Neural cell (in vitro differentiated cells): ENCODE measurements around the gene LYPD3. TPM values are rescaled to one million over a fixed set of nuclear protein-coding genes. Genes with fewer than 3 reads are reported as not detected.

ENCODE experiments used
- H2AFZ ChIP-seq: fragments of 200-600, 300-800 bp; sonication (generic), shearing (Covaris generic); 2 replicates; pipeline ENCODE4 v1.6.0; 2014; ENCODE audit warnings: low read depth, mild to moderate bottlenecking, antibody characterized with exemption, low read length, moderate library complexity
- H3F3A ChIP-seq: fragments of 200-600 bp; shearing (Covaris generic); 2 replicates; pipeline ENCODE4 v1.6.1; 2016; ENCODE audit warnings: mild to moderate bottlenecking, moderate library complexity, mixed read lengths, antibody characterized with exemption, low read length; ENCODE audit not compliant: insufficient read depth, poor library complexity, severe bottlenecking
- H3K27ac ChIP-seq: fragments of 200-600, 300-800 bp; sonication (generic), shearing (Covaris generic); 2 replicates; pipeline ENCODE4 v1.5.1; 2014; ENCODE audit warnings: mild to moderate bottlenecking, low read length, moderate library complexity
- H3K27me3 ChIP-seq: fragments of 300-800, 200-600 bp; sonication (generic), shearing (Covaris generic); 2 replicates; pipeline ENCODE4 v1.6.0; 2014; ENCODE audit warnings: mild to moderate bottlenecking, low read depth, low read length, moderate library complexity; ENCODE audit not compliant: insufficient read depth
- H3K36me3 ChIP-seq: fragments of 300-800, 200-600 bp; sonication (generic), shearing (Covaris generic); 2 replicates; pipeline ENCODE4 v1.5.1; 2014; ENCODE audit warnings: mild to moderate bottlenecking, antibody characterized with exemption, low read length, moderate library complexity; ENCODE audit not compliant: insufficient read depth
- H3K4me2 ChIP-seq: fragments of 300-800, 200-600 bp; sonication (generic), shearing (Covaris generic); 2 replicates; pipeline ENCODE4 v1.6.0; 2014; ENCODE audit warnings: mild to moderate bottlenecking, low read length
- H3K4me3 ChIP-seq: fragments of 300-800, 200-600 bp; sonication (generic), shearing (Covaris generic); 2 replicates; pipeline ENCODE4 v1.5.1; 2014; ENCODE audit warnings: mild to moderate bottlenecking, low read length, moderate library complexity
- H3K79me2 ChIP-seq: fragments of 200-600 bp; shearing (Covaris generic); replicated peaks from 2 replicates; pipeline ENCODE4 v1.6.0; 2014; ENCODE audit warnings: mild to moderate bottlenecking, low read length, moderate library complexity; ENCODE audit not compliant: insufficient read depth
- H3K9ac ChIP-seq: fragments of 300-800, 200-600 bp; sonication (generic), shearing (Covaris generic); 2 replicates; pipeline ENCODE4 v1.6.1; 2016; ENCODE audit warnings: mild to moderate bottlenecking, low read length, mixed read lengths
- H3K9me2 ChIP-seq: fragments of 200-600 bp; shearing (Covaris generic); 2 replicates; pipeline ENCODE4 v1.6.1; 2016; ENCODE audit warnings: mild to moderate bottlenecking, low read length, mixed read lengths; ENCODE audit not compliant: insufficient read depth
- H3K9me3 ChIP-seq: fragments of 200-600, 300-800 bp; sonication (generic), shearing (Covaris generic); 2 replicates; pipeline ENCODE4 v1.6.1; 2016; ENCODE audit warnings: mild to moderate bottlenecking, mixed run types, low read length, moderate library complexity, mixed read lengths
- H4K20me1 ChIP-seq: fragments of 200-600 bp; shearing (Covaris generic); 2 replicates; pipeline ENCODE4 v1.6.1; 2016; ENCODE audit warnings: mild to moderate bottlenecking, mixed run types; ENCODE audit not compliant: insufficient read depth
- EP300 ChIP-seq: fragments of 450-650 bp; conservative IDR thresholded peaks from 2 replicates; pipeline ENCODE4 v1.6.1; 2014; ENCODE audit warnings: antibody characterized with exemption, mild to moderate bottlenecking, moderate library complexity; ENCODE audit not compliant: poor library complexity, severe bottlenecking
- EZH2 ChIP-seq: fragments of 200-600, 300-800 bp; shearing (Covaris generic), sonication (generic); IDR thresholded peaks from 2 replicates; pipeline ENCODE4 v1.6.1; 2014; ENCODE audit warnings: antibody characterized with exemption, low read length, borderline replicate concordance, mild to moderate bottlenecking; ENCODE audit not compliant: insufficient read depth, poor library complexity, severe bottlenecking
- MXI1 ChIP-seq: fragments of 450-650 bp; conservative IDR thresholded peaks from 2 replicates; pipeline ENCODE4 v1.6.1; 2014; ENCODE audit warnings: antibody characterized with exemption, mild to moderate bottlenecking; ENCODE audit not compliant: poor library complexity, severe bottlenecking
- POLR2AphosphoS5 ChIP-seq: IDR thresholded peaks from 2 replicates; pipeline ENCODE4 v1.6.1; 2012
- RAD21 ChIP-seq: fragments of 450-650 bp; conservative IDR thresholded peaks from 2 replicates; pipeline ENCODE4 v1.6.1; 2014; ENCODE audit warnings: antibody characterized with exemption, mild to moderate bottlenecking, moderate library complexity
- SMC3 ChIP-seq: fragments of 450-650 bp; conservative IDR thresholded peaks from 2 replicates; pipeline ENCODE4 v1.6.1; 2014; ENCODE audit warnings: antibody characterized with exemption, mild to moderate bottlenecking, moderate library complexity; ENCODE audit not compliant: poor library complexity
- TAF1 ChIP-seq: IDR thresholded peaks from 2 replicates; pipeline ENCODE4 v1.6.1; 2012; ENCODE audit warnings: low read depth
- polyA plus RNA-seq: library from polyadenylated mRNA; depleted of rRNA; stranded (reverse); fragments of >200 nt; gene quantifications from 2 replicates; pipeline ENCODE4 v1.2.3, GENCODE V29; 2014
- TF ChIP-seq, protein P1 (sequence below): IDR thresholded peaks from 2 replicates; pipeline ENCODE4 v1.6.1; 2012; ENCODE audit warnings: borderline replicate concordance
- TF ChIP-seq, protein P2 (sequence below): fragments of 450-650 bp; IDR thresholded peaks from 2 replicates; pipeline ENCODE4 v1.5.1; 2014; ENCODE audit warnings: antibody characterized with exemption, mild to moderate bottlenecking, moderate library complexity; ENCODE audit not compliant: poor library complexity, severe bottlenecking

Gene LYPD3
- polyA plus RNA-seq, 1 donor from 2014 or later = not detected

DNA sequence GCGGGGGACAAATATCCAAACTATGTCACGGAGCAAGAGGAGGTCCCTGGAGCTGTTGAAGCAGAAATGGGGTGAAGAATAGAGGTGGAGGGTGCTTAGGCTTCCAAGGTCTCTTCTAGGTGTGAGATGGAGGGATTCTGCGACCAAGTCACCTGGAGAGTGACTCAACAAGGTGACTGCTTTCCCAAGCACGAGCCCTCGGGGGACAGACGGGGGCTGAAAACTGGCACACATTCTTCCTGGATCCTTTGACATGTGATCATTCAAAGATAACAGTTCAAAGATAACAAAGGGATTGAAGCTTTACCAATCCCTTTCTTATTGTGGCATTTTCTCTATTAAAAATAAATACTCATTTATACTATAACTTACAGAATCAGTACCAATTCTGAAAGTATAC is 53.0 kb downstream of the LYPD3 start:
- Histone ChIP-seq H2AFZ (no peak overlapping the region), H3K27me3 (no peaks in the 10 kb centered on the region), H3F3A (no peaks in the 10 kb centered on the region), H3K36me3 (no peaks in the 10 kb centered on the region), H3K4me3 (no peak overlapping the region), H3K9me2 (no peaks in the 10 kb centered on the region), H4K20me1 (no peaks in the 10 kb centered on the region), H3K9me3 (no peaks in the 10 kb centered on the region), H3K4me2 (no peak overlapping the region), H3K79me2 (no peaks in the 10 kb centered on the region), H3K27ac (no peak overlapping the region), H3K9ac (no peak overlapping the region)
- TF ChIP-seq MXI1 = no peak
- no peak for TF ChIP-seq EZH2
- no peak for TF ChIP-seq TAF1
- TF ChIP-seq, protein P1, sequence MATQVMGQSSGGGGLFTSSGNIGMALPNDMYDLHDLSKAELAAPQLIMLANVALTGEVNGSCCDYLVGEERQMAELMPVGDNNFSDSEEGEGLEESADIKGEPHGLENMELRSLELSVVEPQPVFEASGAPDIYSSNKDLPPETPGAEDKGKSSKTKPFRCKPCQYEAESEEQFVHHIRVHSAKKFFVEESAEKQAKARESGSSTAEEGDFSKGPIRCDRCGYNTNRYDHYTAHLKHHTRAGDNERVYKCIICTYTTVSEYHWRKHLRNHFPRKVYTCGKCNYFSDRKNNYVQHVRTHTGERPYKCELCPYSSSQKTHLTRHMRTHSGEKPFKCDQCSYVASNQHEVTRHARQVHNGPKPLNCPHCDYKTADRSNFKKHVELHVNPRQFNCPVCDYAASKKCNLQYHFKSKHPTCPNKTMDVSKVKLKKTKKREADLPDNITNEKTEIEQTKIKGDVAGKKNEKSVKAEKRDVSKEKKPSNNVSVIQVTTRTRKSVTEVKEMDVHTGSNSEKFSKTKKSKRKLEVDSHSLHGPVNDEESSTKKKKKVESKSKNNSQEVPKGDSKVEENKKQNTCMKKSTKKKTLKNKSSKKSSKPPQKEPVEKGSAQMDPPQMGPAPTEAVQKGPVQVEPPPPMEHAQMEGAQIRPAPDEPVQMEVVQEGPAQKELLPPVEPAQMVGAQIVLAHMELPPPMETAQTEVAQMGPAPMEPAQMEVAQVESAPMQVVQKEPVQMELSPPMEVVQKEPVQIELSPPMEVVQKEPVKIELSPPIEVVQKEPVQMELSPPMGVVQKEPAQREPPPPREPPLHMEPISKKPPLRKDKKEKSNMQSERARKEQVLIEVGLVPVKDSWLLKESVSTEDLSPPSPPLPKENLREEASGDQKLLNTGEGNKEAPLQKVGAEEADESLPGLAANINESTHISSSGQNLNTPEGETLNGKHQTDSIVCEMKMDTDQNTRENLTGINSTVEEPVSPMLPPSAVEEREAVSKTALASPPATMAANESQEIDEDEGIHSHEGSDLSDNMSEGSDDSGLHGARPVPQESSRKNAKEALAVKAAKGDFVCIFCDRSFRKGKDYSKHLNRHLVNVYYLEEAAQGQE = no peak
- TF ChIP-seq SMC3 = no peak
- TF ChIP-seq, protein P2, sequence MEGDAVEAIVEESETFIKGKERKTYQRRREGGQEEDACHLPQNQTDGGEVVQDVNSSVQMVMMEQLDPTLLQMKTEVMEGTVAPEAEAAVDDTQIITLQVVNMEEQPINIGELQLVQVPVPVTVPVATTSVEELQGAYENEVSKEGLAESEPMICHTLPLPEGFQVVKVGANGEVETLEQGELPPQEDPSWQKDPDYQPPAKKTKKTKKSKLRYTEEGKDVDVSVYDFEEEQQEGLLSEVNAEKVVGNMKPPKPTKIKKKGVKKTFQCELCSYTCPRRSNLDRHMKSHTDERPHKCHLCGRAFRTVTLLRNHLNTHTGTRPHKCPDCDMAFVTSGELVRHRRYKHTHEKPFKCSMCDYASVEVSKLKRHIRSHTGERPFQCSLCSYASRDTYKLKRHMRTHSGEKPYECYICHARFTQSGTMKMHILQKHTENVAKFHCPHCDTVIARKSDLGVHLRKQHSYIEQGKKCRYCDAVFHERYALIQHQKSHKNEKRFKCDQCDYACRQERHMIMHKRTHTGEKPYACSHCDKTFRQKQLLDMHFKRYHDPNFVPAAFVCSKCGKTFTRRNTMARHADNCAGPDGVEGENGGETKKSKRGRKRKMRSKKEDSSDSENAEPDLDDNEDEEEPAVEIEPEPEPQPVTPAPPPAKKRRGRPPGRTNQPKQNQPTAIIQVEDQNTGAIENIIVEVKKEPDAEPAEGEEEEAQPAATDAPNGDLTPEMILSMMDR = no peak
- no peak for TF ChIP-seq EP300
- TF ChIP-seq POLR2AphosphoS5 = no peak
- TF ChIP-seq RAD21 = no peak

Other genes with a start within 250 kb of the LYPD3 start
- not detected in 2 replicates for gene PSG9, start 196.1 kb downstream of the LYPD3 start, polyA plus RNA-seq
- not detected in 2 replicates for gene CD177, start 111.9 kb downstream of the LYPD3 start, polyA plus RNA-seq
- gene TEX101, start 50.7 kb downstream of the LYPD3 start, polyA plus RNA-seq = not detected in 2 replicates
- 5.6 and 8.1 TPM in 2 replicates for gene PHLDB3, start 39.1 kb upstream of the LYPD3 start, polyA plus RNA-seq
- gene ETHE1, start 61.6 kb upstream of the LYPD3 start, polyA plus RNA-seq = 40.9 and 58.0 TPM in 2 replicates
- gene ZNF575, start 67.6 kb upstream of the LYPD3 start, polyA plus RNA-seq = not detected in 2 replicates
- gene XRCC1, start 109.9 kb upstream of the LYPD3 start, polyA plus RNA-seq = 18.6 and 19.0 TPM in 2 replicates
- gene PINLYP, start 110.2 kb upstream of the LYPD3 start, polyA plus RNA-seq = 1.9 and 3.2 TPM in 2 replicates
- gene IRGQ, start 130.5 kb upstream of the LYPD3 start, polyA plus RNA-seq = 156 and 179 TPM in 2 replicates
- gene ZNF576, start 131.0 kb upstream of the LYPD3 start, polyA plus RNA-seq = 11.9 and 19.9 TPM in 2 replicates
- not detected in 2 replicates for gene SRRM5, start 146.5 kb upstream of the LYPD3 start, polyA plus RNA-seq
- 983 and 1,008 TPM in 2 replicates for gene ZNF428, start 154.0 kb upstream of the LYPD3 start, polyA plus RNA-seq
- 211 and 220 TPM in 2 replicates for gene CADM4, start 174.2 kb upstream of the LYPD3 start, polyA plus RNA-seq
- 1.3 TPM in 1 of 2 replicates, not detected in the other for gene PLAUR, start 204.6 kb upstream of the LYPD3 start, polyA plus RNA-seq